HG03457 (cell line): ENCODE measurements around the gene PEDS1.
"Not testable (repeated sequence)": the region's sequence is repeated elsewhere in the genome, so short reads cannot be mapped to it uniquely, and the experiment has no call there.

Source experiments
- ATAC-seq: cut with Tn5 transposase; IDR thresholded peaks from one replicate; pipeline ENCODE4 v1.9.1; 2021; ENCODE audit warnings: moderate number of reproducible peaks; ENCODE audit not compliant: unreplicated experiment

PEDS1 gene

GRCh38 chr20:50153500-50154377, at the start of gene PEDS1:
Gene PEDS1 (minus strand): TSS chr20:50153723. CDS start chr20:50153637, 86 bp downstream.
- ATAC-seq: peak; percentile 87

- ATAC-seq: no peak
These were observed 49.2 kb upstream of the PEDS1 start for GRCh38 chr20:50202677-50203076.

- not testable (repeated sequence) for ATAC-seq
These were observed 48.2 kb upstream of the PEDS1 start for GRCh38 chr20:50201710-50202109.

- ATAC-seq: no peak
These were observed 47.1 kb upstream of the PEDS1 start for GRCh38 chr20:50200482-50201104.

- no peak for ATAC-seq
These were observed 46.2 kb upstream of the PEDS1 start for GRCh38 chr20:50199703-50200102.

- ATAC-seq: no peak
These were observed 45.2 kb upstream of the PEDS1 start for GRCh38 chr20:50198716-50199115.

GRCh38 chr20:50198180-50198666, 44.7 kb upstream of the PEDS1 start:
- ATAC-seq: no peak

- no peak for ATAC-seq
These were observed 44.1 kb upstream of the PEDS1 start for GRCh38 chr20:50197463-50198179.

- ATAC-seq: no peak
These were observed 43.4 kb upstream of the PEDS1 start for GRCh38 chr20:50196896-50197295.

- no peak for ATAC-seq
These were observed 42.7 kb upstream of the PEDS1 start for GRCh38 chr20:50196248-50196647.

- no peak for ATAC-seq
These were observed 42.1 kb upstream of the PEDS1 start for GRCh38 chr20:50195524-50196120.

GRCh38 chr20:50194831-50195523, 41.5 kb upstream of the PEDS1 start:
- ATAC-seq: no peak

GRCh38 chr20:50194422-50194830, 40.9 kb upstream of the PEDS1 start:
- no peak for ATAC-seq

- ATAC-seq: no peak
These were observed 40.4 kb upstream of the PEDS1 start for GRCh38 chr20:50193836-50194421.

- no peak for ATAC-seq
These were observed 39.8 kb upstream of the PEDS1 start for GRCh38 chr20:50193199-50193835.

- no peak for ATAC-seq
These were observed 39.1 kb upstream of the PEDS1 start for GRCh38 chr20:50192364-50193198.

GRCh38 chr20:50191544-50192363, 38.2 kb upstream of the PEDS1 start:
- ATAC-seq: no peak

- ATAC-seq: no peak
These were observed 37.6 kb upstream of the PEDS1 start for GRCh38 chr20:50191065-50191543.
